MM.1S (cell line): Measurements from ENCODE around the gene AGFG1.

Source experiments
- EZH2 ChIP-seq: fragments of 300-600 bp; sonication (generic); optimal IDR thresholded peaks from 2 replicates; pipeline ENCODE3; 2017; ENCODE audit warnings: low read depth, mild to moderate bottlenecking, antibody characterized with exemption, low read length, mixed read lengths
- EZH2phosphoT487 ChIP-seq: fragments of 300-600 bp; sonication (generic); IDR thresholded peaks from 2 replicates; pipeline ENCODE4 v1.6.1; 2018; ENCODE audit warnings: antibody characterized with exemption, low read length
- TF ChIP-seq, protein P1 (sequence below): fragments of 300-600 bp; sonication (generic); IDR thresholded peaks from 2 replicates; pipeline ENCODE4 v1.5.1; 2016; ENCODE audit warnings: antibody characterized with exemption, low read length, mixed read lengths

DNA sequence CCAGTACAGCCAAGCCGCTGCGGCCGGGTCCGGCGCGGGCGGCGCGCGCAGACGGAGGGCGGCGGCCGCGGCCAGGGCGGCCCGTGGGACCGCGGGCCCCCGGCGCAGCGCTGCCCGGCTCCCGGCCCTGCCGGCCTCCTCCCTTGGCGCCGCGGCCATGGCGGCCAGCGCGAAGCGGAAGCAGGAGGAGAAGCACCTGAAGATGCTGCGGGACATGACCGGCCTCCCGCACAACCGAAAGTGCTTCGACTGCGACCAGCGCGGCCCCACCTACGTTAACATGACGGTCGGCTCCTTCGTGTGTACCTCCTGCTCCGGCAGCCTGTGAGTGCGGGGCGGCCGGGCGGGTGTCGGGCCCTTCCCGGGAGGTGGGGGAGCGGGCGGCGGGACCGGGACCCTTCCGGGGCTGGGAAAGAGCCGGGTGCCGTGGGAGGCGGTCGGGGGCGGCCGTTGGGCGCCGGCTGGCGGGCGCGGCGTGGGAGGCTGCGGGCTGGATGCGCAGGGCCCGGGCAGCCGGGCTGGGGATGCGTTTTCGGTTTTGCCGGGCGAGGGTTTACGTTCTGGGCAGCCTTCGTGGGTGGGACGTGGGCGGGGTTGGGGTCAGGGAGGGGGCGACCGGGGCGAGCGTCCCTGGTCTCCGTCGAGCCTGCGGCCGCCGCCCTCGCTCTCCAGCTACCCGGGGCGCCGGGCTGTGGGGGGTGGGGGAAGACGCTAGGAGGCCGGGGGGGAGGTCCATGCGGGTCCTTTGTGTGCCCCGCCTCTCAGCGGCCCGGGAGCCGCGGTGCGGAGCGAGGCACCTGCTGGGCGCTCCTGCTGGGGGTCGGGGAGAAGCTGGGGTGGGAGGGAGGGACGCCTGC lies 537 bp downstream of the AGFG1 start:
- TF ChIP-seq, protein P1, sequence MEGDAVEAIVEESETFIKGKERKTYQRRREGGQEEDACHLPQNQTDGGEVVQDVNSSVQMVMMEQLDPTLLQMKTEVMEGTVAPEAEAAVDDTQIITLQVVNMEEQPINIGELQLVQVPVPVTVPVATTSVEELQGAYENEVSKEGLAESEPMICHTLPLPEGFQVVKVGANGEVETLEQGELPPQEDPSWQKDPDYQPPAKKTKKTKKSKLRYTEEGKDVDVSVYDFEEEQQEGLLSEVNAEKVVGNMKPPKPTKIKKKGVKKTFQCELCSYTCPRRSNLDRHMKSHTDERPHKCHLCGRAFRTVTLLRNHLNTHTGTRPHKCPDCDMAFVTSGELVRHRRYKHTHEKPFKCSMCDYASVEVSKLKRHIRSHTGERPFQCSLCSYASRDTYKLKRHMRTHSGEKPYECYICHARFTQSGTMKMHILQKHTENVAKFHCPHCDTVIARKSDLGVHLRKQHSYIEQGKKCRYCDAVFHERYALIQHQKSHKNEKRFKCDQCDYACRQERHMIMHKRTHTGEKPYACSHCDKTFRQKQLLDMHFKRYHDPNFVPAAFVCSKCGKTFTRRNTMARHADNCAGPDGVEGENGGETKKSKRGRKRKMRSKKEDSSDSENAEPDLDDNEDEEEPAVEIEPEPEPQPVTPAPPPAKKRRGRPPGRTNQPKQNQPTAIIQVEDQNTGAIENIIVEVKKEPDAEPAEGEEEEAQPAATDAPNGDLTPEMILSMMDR: no peak
- TF ChIP-seq EZH2: no peak
- no peak for TF ChIP-seq EZH2phosphoT487
